Measurements from ENCODE around the gene GOLM1.

- TF ChIP-seq YY1 (tag by site-specific recombination; IDR thresholded peaks at IDR 0.05) = no peak
- no peak for TF ChIP-seq GLI4 (tag by site-specific recombination; IDR thresholded peaks at IDR 0.05)
- TF ChIP-seq ZNF324 (tag by site-specific recombination; IDR thresholded peaks at IDR 0.05) = no peak
- TF ChIP-seq MYNN (tag by site-specific recombination; IDR thresholded peaks at IDR 0.05; ENCODE audit: borderline replicate concordance) = no peak
- no peak for TF ChIP-seq MZF1 (tag by site-specific recombination; IDR thresholded peaks at IDR 0.05; ENCODE audit: borderline replicate concordance)
- no peak for TF ChIP-seq ZNF510 (tag by site-specific recombination; IDR thresholded peaks at IDR 0.05; ENCODE audit: insufficient replicate concordance)
- TF ChIP-seq ZSCAN30 (tag by site-specific recombination; IDR thresholded peaks at IDR 0.05) = no peak
Measured at GRCh38 chr9:86116425-86116824, 17.1 kb upstream of the GOLM1 start.

Data from HEK293 (cell line).